GM21619 (cell line): ENCODE measurements around the gene NANP.
"Not testable (repeated sequence)": the region's sequence is repeated elsewhere in the genome, so short reads cannot be mapped to it uniquely, and the experiment has no call there.

Experiments used
- ATAC-seq: cut with Tn5 transposase; IDR thresholded peaks from one replicate; pipeline ENCODE4 v1.9.1; 2021; ENCODE audit not compliant: unreplicated experiment

Gene NANP, protein sequence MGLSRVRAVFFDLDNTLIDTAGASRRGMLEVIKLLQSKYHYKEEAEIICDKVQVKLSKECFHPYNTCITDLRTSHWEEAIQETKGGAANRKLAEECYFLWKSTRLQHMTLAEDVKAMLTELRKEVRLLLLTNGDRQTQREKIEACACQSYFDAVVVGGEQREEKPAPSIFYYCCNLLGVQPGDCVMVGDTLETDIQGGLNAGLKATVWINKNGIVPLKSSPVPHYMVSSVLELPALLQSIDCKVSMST

DNA sequence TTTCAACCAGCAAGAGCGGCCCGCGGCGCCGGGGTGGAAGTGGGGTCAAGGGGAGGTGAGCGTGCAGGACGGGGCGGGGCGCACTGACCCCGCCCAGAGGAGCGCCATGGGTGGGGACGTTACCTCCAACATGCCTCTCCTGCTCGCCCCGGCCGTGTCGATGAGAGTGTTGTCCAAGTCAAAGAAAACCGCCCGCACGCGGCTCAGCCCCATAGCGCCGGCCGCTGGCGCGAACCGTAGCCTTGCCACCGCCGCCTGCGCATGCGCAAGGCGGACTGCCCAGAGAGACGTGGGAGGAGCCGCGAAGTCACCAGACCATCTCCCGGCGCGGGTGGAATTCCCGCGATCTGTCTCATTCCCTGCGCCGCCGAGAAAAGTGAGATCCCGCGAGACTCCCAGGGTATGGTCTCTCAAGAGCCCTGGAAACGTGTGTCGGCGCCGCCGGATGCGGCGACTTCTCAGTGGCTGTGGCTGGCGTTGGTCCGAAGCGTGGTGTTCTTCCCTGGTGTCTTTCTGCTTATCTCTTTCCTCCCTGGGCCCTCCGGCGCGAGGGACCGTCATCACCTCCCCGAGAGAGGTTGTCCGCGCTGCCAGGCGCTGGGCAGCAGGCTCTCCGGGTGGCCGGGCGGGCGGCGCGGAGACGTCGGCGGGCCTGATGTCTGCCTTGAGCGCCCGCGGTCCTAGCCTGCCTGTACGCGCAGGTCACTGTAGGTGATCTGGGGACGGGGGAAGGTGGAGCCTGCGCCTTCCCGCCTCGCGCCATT is at the start of gene NANP:
Gene NANP (minus strand): TSS at position 279 of the 764 bp plus-strand sequence. CDS start 66 bp downstream, at position 213.
- ATAC-seq: peak; percentile 79

- no peak for ATAC-seq
Measured at GRCh38 chr20:25672659-25673235, 48.9 kb upstream of the NANP start.

- no peak for ATAC-seq
Measured at GRCh38 chr20:25669826-25670422, 46.1 kb upstream of the NANP start.

GRCh38 chr20:25668446-25668845 is 44.6 kb upstream of the NANP start:
- ATAC-seq: no peak

DNA sequence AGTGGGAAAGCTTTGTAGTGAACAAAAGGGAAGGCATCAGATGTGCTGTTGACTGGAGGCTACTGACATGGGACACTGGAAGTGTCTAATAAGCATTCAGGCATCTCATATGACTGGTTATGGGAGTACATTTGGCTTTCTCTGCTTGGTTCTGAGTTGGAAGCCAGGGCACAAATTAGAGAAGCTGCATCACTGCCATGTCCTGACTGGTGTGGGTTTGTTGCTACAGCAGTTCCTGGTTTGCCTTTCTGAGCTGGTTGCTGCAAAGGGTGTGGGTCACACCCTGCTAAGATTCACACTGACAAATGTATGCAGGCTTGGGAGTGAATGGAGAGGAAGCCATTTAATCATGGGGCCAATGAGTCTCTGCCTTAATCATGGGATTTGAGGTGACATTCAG is 36.2 kb upstream of the NANP start:
- no peak for ATAC-seq

GRCh38 chr20:25654487-25654886 is 30.7 kb upstream of the NANP start:
- no peak for ATAC-seq

DNA sequence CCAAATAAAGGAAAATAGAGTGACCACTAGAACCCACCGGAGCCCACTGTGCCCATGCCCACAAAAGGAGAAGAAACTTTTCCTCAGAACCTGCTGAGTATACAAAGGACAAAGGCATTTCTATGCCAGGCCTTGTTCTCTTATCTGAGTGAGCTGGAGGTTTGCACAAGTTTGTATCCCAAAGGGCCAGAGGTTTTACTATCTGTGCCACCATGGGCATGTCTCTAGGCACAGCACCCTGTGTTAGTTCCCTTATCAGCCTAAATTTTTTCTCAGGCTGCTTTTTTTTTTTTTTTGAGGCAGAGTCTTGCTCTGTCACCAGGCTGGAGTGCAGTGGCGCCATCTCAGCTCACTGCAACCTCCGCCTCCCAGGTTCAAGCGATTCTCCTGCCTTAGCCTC is 29.1 kb upstream of the NANP start:
- not testable (repeated sequence) for ATAC-seq

GRCh38 chr20:25644814-25645213 is 21.0 kb upstream of the NANP start:
- ATAC-seq: no peak

GRCh38 chr20:25643716-25644115 is 19.9 kb upstream of the NANP start:
- ATAC-seq: no peak

DNA sequence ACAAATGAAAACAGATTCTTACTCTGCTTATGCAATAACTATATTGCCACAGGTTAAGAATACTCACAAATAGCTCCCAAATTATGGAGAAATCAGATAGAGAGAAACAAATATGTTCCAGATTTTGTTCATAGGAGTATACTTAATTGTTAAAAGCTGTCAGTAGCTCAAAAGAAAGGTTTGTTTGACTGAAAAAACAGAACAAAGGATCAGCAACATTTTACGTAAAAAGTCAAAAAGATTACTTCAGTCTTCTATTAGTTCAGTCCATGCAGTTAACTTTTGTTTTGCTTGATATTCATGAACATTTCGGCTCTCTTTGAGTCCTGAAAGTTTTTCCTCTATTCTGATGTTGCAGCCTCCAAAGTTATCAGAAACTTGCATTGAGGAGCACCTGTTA is 13.4 kb upstream of the NANP start:
- no peak for ATAC-seq

- ATAC-seq: no peak
Measured at GRCh38 chr20:25632940-25633790, 9.4 kb upstream of the NANP start.

DNA sequence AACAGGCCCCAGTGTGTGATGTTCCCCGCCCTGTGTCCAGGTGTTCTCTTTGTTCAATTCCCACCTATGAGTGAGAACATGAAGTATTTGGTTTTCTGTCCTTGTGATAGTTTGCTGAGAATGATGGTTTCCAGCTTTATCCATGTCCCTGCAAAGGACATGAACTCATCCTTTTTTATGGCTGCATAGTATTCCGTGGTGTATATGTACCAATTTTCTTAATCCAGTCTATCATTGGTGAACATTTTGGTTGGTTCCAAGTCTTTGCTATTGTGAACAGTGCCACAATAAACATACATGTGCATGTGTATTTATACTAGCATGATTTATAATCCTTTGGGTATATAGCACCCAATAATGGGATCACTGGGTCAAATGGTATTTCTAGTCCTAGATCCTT is 6.8 kb upstream of the NANP start:
- not testable (repeated sequence) for ATAC-seq

GRCh38 chr20:25629816-25630499 is 6.1 kb upstream of the NANP start:
- no peak for ATAC-seq

DNA sequence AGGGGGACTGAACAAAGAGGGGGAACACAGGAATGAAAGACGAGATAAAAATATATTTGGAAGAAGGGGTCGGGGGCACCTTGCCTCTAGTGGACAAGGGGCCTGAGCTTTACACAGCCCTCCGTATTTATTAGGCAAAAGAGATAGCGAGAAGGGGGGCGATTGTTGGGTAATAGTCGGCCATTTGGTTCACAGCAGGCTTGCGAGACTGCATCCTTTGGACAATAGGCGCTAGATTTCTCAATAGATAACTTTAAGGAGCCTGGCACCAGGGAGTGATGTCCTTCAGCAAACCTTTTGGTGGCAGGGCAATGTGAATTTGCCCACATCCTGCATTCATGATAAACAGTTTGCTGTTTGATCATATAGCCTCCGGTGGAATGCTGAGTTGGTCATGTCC is 3.0 kb upstream of the NANP start:
- no peak for ATAC-seq

DNA sequence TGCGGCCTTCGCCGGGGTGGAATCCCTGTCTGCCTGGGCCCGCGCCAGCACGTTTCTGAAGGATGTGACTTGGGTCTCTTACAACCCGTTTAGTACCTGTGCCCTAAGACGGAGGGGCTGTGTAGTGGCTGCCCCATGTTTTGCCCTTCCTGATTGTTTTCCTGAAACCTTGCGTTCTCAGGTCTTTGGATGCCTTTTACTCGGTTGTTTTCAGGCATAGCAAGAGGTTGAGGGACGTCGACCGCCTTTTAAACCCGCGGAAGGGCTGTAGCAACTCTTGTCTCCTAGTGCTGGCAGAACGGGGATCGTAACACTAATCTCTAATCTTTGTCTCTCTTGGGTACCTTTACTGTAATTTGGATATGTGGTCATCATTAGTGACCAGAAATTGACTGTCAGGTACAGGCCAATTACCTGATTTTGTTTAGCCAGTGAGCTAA is 706 bp upstream of the NANP start:
- no peak for ATAC-seq

- ATAC-seq: peak; percentile 17
Measured at GRCh38 chr20:25623225-25623735, 534 bp downstream of the NANP start.

DNA sequence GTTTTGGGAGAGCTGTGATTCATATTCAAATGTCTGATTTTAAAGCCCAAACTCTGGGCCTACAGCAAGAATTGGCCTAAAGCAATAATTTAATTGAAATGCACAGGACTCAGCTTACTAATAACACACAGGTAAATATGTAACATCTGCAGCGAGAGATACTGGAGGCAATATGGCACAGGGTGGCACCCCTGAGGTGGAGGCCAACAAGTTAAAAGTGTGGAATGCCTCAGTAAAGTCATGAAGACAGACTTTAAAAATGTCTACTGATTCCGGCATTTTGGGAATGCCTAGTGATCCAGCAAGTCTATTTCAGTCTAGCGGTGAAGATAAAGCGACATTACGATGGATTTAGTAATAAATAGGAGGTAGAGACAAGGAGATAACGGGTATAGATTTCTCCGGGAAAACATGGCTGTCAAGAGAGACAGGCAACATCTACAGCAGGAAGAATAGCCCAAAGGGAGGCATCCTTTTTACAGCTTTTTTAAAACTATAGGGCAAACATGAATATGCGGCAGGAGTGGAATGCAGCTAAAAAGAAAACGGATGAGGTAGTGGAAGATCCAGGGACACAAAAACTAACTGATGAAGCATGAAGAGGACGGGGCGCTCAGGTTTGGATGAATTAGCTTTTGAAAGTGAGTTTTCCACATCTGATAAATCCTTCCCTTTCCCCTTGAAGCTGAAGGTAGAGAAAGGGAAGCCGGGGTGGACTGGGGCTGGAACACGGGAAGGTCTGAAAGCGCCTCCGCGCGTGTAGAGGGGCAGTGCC is 1.2 kb downstream of the NANP start:
- no peak for ATAC-seq

GRCh38 chr20:25622049-25622448 is 1.8 kb downstream of the NANP start:
- ATAC-seq: no peak

DNA sequence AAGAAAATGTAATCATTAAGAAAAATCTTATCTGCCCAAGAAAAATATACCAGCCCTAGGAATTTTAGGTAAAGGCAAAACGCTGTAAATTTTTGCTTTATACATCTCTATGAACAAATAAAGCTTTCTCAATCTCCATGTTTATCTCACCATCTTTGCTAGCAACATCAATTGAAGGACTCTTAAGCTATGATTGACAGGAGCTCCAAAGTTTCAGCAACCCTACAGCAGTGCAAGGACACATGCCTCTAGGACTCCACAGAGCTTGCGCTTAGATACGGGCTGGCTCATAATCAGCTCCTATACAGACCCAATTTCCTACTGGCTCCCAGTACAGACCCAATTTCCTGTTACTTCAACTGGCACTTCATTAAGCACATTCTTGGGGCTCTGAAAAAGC is 4.3 kb downstream of the NANP start:
- no peak for ATAC-seq
